Endothelial cell of umbilical vein (primary cell): ENCODE data around the gene FBXW9.
"Not testable (repeated sequence)": the region's sequence is repeated elsewhere in the genome, so short reads cannot be mapped to it uniquely, and the experiment has no call there.

ENCODE experiments used
- EZH2 ChIP-seq: IDR thresholded peaks from 2 replicates; pipeline ENCODE4 v1.6.1; 2012; ENCODE audit warnings: borderline replicate concordance, low read depth, mild to moderate bottlenecking, moderate library complexity, low read length, inconsistent platforms; ENCODE audit not compliant: severe bottlenecking
- FOS ChIP-seq: IDR thresholded peaks from 2 replicates; pipeline ENCODE4 v1.6.1; 2011; ENCODE audit warnings: mild to moderate bottlenecking, low read length, moderate library complexity, borderline replicate concordance; ENCODE audit not compliant: insufficient read depth
- GATA2 ChIP-seq: IDR thresholded peaks from 2 replicates; pipeline ENCODE4 v1.7.0; 2011; ENCODE audit warnings: low read depth, mild to moderate bottlenecking, moderate library complexity, mixed read lengths, low read length; ENCODE audit not compliant: insufficient read length, insufficient read depth
- JUN ChIP-seq: IDR thresholded peaks from 2 replicates; pipeline ENCODE4 v1.6.1; 2011; ENCODE audit warnings: borderline replicate concordance, low read depth; ENCODE audit not compliant: insufficient read length, insufficient read depth
- MYC ChIP-seq: IDR thresholded peaks from one replicate; pipeline ENCODE4 v1.6.1; 2011; ENCODE audit warnings: mild to moderate bottlenecking, low read depth, low read length
- POLR2A ChIP-seq: IDR thresholded peaks from 2 replicates; pipeline ENCODE4 v1.6.1; 2012; ENCODE audit warnings: low read depth, mild to moderate bottlenecking, control low read depth, low read length
- POLR2AphosphoS5 ChIP-seq: IDR thresholded peaks from 2 replicates; pipeline ENCODE4 v1.6.1; 2012; ENCODE audit warnings: low read depth, mild to moderate bottlenecking, control low read depth, low read length, moderate library complexity; ENCODE audit not compliant: insufficient read depth
- TF ChIP-seq, protein P1 (sequence below): IDR thresholded peaks from 2 replicates; pipeline ENCODE4 v1.6.1; 2011; ENCODE audit not compliant: insufficient read depth, insufficient read length
- TF ChIP-seq, protein P2 (sequence below), 2 donors: IDR thresholded peaks; 1 replicate in 1 of 2; 2 replicates in 1 of 2; pipeline ENCODE4 v1.5.1; 2011; ENCODE audit warnings: low read length in 2 of 2, mild to moderate bottlenecking in 2 of 2, moderate library complexity in 2 of 2, control low read depth in 1 of 2, inconsistent platforms in 1 of 2, low read depth in 1 of 2; ENCODE audit not compliant: insufficient read depth in 1 of 2; ENCODE audit errors: extremely low read depth in 1 of 2

DNA sequence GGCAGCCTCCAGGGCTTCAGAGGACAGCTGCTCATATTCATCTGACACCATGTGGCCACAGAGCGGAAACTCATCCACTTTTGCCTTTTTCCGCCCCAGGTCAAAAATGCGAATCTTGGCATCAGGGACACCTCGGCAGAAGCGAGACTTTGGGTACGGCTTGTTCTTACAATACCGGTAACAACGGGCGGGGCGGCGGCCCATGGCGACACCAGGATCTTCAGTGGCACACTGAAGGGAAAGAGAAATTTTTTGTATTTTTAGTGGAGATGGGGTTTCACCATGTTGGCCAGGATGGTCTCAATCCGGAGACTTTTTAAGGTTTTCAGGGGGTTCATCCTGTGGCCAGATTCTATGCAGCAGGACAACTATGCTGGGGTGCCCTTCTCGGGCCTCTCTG lies 52.7 kb downstream of the FBXW9 start:
- TF ChIP-seq, protein P1, sequence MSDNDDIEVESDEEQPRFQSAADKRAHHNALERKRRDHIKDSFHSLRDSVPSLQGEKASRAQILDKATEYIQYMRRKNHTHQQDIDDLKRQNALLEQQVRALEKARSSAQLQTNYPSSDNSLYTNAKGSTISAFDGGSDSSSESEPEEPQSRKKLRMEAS, result not testable (repeated sequence)
- TF ChIP-seq, protein P2, sequence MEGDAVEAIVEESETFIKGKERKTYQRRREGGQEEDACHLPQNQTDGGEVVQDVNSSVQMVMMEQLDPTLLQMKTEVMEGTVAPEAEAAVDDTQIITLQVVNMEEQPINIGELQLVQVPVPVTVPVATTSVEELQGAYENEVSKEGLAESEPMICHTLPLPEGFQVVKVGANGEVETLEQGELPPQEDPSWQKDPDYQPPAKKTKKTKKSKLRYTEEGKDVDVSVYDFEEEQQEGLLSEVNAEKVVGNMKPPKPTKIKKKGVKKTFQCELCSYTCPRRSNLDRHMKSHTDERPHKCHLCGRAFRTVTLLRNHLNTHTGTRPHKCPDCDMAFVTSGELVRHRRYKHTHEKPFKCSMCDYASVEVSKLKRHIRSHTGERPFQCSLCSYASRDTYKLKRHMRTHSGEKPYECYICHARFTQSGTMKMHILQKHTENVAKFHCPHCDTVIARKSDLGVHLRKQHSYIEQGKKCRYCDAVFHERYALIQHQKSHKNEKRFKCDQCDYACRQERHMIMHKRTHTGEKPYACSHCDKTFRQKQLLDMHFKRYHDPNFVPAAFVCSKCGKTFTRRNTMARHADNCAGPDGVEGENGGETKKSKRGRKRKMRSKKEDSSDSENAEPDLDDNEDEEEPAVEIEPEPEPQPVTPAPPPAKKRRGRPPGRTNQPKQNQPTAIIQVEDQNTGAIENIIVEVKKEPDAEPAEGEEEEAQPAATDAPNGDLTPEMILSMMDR (IDR thresholded peaks at IDR 0.05; ENCODE audit: extremely low read depth in 1 of 2, insufficient read depth in 1 of 2, low read depth in 1 of 2, low read length in 2 of 2), result not testable (repeated sequence)
- not testable (repeated sequence) for TF ChIP-seq POLR2A, POLR2AphosphoS5, EZH2, FOS, JUN, MYC, GATA2
